Epithelial cell of esophagus (primary cell): ENCODE results near the gene TCEAL1.
"Not testable (repeated sequence)": the region's sequence is repeated elsewhere in the genome, so short reads cannot be mapped to it uniquely, and the experiment has no call there.

Source experiments
- DNase-seq: peaks from one replicate; pipeline ENCODE4 v3.0.0; 2010; ENCODE audit warnings: low read depth
- H3K4me3 ChIP-seq: 2 replicates; pipeline ENCODE4 v1.5.1; 2011; ENCODE audit warnings: mild to moderate bottlenecking, low read length, control low read depth
- CTCF ChIP-seq: IDR thresholded peaks from 2 replicates; pipeline ENCODE4 v1.5.1; 2011; ENCODE audit warnings: low read depth, mild to moderate bottlenecking, low read length, control low read depth, inconsistent platforms; ENCODE audit not compliant: insufficient read depth; ENCODE audit errors: missing control alignments

The TCEAL1 gene

GRCh38 chrX:103628386-103629317, at the start of gene TCEAL1:
TCEAL1 (plus strand) TSS chrX:103628975; CDS start chrX:103629917, 942 bp downstream.
- TF ChIP-seq CTCF = no peak

GRCh38 chrX:103584596-103584995, 44.2 kb upstream of the TCEAL1 start:
- DNase-seq = no peak
- no peak overlapping the region for H3K4me3 ChIP-seq
- TF ChIP-seq CTCF = no peak

More at GRCh38 chrX:103628386-103629317, at the start of gene TCEAL1:
- peak; percentile 11 for DNase-seq
- peak within 1 kb of the TSS; percentile 57 for H3K4me3 ChIP-seq

GRCh38 chrX:103585411-103586313, 43.1 kb upstream of the TCEAL1 start, which contains the start of gene TCEAL4:
TCEAL4 (plus strand) TSS chrX:103585515; CDS start chrX:103586676, 1,161 bp downstream.
- peak within 1 kb of the TSS; percentile 68 for H3K4me3 ChIP-seq
- no peak for TF ChIP-seq CTCF

GRCh38 chrX:103586314-103586646, 42.5 kb upstream of the TCEAL1 start:
- no peak for TF ChIP-seq CTCF
- peak; percentile 20 for DNase-seq
- peak overlapping the region; percentile 68 for H3K4me3 ChIP-seq

More at GRCh38 chrX:103585411-103586313, 43.1 kb upstream of the TCEAL1 start, which contains the start of gene TCEAL4:
- DNase-seq = peak; percentile 17

- TF ChIP-seq CTCF = no peak
- no peak overlapping the region for H3K4me3 ChIP-seq
- DNase-seq = no peak
Observed at GRCh38 chrX:103586659-103587058, 42.1 kb upstream of the TCEAL1 start.

- not testable (repeated sequence) for H3K4me3 ChIP-seq, DNase-seq
Observed at GRCh38 chrX:103592295-103592694, 36.5 kb upstream of the TCEAL1 start.

GRCh38 chrX:103595202-103595601, 33.6 kb upstream of the TCEAL1 start:
- not testable (repeated sequence) for DNase-seq, H3K4me3 ChIP-seq
